Kidney glomerular epithelial cell (primary cell): ENCODE measurements around the gene ISX.

Experiments used
- DNase-seq: peaks from one replicate; lab custom pipeline; 2025; lab: John Stamatoyannopoulos, UW

Gene ISX

DNA sequence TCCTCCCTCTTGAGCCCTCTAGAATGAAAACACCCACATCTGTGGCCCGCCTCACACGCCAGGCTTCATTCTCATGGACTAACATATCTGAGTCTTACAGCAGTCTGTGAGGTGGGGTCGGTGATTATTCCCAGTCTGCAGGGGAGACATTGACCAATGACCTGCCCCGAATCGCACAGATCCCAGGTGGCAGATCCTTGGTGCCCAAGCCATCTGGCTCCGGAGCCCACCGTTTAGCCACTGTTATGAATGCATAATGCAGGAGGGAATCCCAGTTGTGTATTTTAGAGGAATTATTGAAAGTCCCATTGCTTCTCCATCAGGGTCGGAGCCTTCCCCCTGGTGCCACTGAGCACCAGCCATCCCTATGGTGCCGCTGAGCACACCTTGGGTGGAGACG is 47.4 kb downstream of the ISX start:
- no peak for DNase-seq

DNA sequence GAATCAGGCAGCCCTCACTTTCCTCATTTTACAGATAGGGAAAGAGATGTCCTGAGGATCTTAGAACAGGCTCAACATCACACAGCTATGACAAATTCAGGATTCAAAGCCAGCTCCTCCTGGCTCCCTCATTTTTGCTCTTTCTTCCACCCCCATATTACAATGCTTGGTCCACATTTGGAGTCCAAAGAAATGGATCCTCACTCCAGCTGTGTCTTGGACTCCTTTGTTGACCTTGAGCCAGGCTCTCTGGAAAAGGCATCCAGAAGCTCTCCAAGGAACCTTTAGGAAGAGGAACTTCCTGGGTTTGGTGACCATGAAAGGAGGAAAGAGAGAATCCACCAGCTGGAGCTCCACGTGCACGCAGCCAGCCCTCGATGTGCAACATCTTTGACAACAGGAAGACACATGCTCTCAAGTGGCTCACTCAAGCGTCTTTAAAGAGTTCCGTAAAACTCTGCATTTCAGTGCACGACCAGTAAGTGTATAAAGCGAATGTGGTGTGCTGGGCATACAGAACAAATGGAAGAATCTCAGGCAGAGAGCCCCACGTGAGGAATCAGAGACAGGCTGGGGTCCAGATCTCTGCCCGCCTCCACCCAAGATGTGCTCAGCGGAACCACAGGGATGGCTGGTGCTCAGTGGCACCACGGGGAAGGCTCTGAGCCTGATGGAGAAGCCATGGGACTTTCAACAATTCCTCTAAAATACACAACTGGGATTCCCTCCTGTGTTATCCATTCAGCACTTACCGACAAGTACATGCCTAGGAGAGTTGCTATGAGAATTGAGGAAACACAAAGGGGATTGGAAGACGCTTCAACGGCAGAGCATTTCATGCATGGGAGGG is 48.4 kb downstream of the ISX start:
- no peak for DNase-seq

DNA sequence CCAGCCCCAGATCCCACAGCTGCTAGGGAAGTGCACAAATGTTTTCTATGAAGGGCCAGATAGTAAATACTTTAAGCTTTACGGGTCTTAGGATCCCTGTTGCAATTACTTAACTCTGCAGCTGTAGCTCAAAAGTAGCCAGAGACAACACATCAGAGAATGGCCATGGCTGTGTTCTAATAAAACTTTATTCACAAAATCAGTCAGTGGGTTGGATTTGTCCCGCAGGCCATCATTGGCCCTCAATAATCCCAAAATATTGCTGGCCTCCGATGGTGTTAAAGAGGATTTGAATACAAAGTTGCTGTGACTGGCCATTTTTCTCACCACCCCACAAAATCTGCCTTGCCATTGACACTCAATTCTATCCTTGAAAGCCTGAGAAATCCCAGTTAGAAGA is 49.6 kb downstream of the ISX start:
- no peak for DNase-seq

DNA sequence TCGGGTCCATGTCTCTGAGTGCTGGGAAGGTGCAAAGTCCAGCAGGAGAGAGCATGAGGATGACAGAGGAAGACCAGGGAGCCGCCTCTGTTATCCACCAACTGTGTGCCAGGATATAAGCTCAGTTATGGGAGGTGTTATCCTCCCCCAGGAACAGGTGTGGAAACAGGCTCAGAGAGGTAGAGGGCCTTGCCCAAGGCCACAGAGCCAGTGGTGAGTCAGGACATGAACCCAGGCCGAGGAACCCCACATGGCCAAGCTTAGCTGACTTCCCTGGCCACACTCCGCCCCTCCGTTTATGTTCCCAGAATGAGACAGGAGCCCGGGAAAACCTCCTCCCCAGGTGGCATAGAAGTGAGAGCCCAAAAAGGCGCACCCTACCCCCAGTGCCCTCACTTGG is 50.3 kb downstream of the ISX start:
- DNase-seq, result no peak

DNA sequence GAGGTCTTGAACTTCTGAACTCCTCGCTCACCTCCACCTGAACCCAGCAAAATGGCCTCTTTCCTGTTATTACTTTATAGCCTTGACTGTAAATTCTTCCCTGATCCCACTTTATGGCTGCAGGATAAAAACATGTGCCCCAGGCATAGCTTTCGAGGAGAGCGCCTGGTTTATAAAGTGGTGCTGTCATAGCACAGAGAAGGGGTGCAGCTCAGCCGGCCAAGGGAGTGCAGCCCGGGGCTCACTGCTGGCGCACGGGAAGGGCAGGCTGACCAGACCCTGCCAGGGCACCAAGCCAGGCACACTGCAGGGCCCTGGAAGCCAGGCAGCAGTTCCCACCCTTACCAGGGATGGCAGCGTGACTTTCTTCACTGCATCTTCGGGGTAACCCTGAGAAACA is 50.9 kb downstream of the ISX start:
- DNase-seq, result no peak

DNA sequence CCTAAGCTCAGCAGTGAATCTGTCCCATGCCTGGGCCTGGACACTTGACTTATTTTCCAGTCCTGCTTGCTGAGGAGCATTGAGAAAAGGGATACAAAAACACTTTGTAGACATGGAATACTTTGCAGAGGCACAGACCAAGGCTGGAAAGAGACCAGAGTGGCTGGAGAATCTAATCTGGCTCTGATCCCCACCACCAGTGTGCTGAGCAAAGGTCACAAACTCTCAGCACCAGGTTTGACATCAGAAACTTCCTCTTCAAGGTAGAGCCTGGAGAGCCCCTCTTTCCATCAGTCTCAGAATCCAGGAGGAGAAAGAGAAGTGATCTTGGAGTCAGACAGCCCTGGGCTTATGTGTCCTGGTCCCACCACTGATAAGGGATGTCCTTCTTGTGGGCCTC is 53.5 kb downstream of the ISX start:
- DNase-seq, result no peak

DNA sequence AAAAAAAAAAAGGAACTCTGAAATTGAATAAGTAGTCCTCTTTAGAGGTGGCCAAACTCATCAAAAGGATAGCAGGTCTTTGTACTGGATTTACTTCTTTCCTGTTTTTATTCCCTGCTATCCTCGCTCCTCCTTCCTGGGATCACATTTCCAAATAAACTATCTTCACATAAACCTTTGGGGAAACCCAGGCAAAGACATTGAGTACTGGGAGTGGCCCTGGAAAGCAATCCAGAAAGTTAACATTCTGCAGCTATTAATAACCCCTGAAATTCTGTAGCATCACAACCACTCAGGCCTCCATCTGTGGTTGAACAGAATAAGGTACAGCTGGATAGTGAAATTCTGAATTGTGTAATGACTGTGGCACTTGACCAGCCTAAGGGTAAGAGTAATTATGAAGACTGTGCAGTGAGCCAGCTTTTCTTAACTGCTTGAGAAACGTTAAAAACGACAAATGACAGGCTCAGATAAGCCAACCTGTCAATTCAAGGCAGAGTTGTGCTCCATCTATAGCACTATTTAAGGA is 58.8 kb downstream of the ISX start:
- DNase-seq, result no peak

DNA sequence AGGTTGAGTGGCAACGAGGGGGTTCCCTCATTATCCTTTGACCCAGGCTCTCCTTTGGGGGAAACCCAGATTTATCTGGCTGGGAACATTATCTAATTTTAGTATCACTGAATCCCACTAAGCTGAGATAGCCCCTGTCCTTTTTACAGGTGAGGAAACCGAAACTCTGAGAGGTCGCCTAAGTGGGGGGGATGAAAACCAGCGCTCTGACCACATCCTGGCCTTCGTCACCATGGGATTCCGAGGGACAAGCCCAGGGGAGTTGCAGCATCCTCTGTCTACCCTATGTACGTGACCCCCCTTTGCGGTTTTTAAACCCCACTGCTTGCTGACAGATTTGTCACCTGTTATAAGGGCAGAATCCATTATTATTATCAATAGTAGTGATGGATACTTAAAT is 61.0 kb downstream of the ISX start:
- DNase-seq, result no peak

DNA sequence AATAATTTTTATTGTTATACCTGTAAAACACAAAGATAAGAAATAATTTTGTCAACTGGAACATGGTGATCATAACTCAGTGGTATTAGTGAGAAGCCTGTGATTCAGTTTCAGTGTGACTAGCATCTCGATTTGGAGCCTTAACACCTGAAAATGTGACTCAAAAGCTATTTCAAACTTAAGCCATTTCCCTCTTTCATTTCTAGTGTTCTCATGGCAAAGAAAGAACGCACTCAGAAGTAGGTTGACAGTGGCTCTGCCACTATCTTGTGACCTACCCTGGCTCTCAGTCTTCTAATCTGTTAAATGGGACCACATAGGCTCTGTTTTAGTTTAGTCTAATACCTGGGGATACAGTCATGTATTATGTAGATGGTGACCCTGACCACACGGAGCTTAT is 62.7 kb downstream of the ISX start:
- no peak for DNase-seq

DNA sequence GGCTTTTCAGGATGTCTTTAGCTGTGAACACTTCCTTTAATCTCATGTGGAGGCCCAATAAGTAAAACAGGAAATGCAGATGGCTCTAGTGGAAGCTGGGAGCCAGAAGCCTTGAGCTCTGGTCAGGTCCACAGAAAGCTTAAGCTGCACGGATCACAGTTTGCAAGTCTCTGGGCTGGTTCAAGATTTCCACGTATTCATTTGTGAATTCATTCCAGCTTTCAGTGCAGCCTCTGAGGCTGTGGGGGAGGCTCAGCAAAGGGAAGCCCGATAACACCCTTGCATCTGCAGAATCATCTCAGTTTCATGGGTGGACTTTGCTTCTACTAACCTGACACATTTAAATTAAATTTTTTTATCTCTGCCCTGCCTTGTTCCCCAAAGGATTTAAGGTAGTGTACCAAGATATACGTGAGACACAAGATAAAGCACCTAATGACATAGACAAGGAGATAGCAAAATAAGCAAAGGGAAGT is 65.6 kb downstream of the ISX start:
- no peak for DNase-seq

DNA sequence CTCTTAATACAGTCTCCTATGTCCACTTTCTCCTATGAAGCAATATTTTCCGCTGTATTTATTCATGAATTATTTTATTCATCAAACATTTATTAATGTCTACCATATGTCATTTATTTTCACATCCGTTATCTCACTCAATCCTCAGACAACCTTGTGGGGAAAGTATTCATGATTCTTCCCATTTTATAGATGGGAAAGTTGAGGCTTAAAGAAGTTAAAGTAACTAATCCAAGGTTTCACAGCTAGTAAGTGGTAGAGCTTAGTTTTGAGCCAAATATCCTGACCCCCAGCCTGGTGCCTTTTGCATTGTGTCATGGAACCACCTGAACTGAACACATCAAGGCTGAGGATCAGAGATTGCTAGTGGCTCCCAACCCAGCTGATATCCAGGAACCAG is 66.6 kb downstream of the ISX start:
- DNase-seq, result no peak

DNA sequence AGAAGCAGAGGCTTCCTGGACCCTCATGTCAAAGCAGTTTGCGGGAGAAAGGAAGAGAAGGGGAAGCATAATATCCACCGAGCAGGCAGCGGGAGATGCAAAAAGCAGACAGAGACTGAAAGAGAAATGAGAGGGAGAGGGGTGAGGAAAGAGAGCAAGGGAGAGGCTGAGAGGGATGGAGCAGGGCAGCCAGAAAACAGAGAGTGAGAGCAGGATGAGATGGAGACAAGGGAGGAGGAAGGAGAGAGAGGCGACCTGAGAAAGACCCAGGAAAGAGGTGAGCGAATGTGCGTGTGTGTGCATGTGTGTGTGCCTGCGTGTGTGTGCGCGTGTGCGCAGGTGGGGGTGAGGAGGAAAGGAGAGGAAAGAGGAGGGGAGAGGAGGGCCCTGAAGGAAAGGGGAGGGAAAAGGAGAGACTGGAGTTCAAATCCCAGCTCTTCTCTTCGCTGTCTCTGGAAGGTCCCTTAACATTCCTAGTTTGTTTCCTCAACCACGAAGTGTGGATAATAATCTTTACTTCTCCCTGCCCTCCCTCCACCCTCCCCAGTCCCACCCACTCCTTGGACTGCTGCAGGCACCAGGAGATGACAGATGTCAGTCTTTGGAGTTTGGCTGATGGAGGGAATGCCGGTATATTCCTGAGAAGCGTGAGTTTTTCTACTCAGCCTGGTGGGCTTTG is 67.9 kb downstream of the ISX start:
- DNase-seq, result no peak

DNA sequence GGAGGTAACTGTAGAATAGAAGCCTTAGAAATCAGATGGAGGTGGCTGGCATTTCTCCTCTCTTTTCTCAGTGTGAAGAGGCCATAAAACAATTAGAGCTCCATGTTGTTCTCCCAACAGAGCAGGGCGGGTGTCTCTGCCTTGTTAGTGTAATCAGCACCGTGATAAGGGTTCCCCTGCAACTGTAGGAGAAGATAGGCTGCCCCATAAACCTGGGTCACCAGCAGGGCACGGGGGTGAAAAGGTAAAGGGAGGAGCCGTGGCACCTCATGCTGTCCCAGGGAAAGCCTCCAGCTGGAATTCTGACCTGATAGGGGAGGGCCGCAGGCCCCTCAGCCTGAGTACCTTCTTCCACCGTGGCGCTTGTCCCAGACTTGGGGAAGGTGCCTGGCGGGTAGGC is 68.7 kb downstream of the ISX start:
- DNase-seq, result no peak

DNA sequence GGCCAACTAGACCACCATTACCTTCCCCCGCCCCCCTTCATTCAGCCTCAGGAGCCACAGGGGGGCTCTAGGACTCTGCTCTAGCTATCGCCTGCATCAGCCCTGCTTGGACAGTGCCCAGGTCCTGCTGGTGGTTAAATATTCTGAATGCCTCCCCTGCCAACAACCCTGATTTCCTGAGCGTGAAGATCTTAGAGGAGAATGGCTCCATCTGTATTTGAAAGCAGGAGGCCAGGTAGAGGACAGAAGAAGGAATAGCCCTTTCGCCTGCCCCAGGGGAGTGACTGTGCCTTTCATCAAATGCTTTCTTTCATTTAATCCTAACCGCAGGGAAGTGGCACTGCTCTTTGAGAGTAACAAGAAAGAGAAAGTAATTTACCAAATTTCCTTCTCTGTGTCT is 69.2 kb downstream of the ISX start:
- DNase-seq, result no peak
